HCT116 (cell line): ENCODE data around the gene H6PD.

Experiments
- CTCF ChIP-seq, 3 experiments: fragments of 200-600 bp in 1 of 3; sonication (generic) in 1 of 3; IDR thresholded peaks in 2 of 3; conservative IDR thresholded peaks in 1 of 3; 2 replicates each; pipeline ENCODE4 v1.5.1; 2012 to 2017; ENCODE audit warnings: low read depth in 2 of 3, low read length in 2 of 3, antibody characterized with exemption in 1 of 3, borderline replicate concordance in 1 of 3, control low read depth in 1 of 3, mild to moderate bottlenecking in 1 of 3, mixed read lengths in 1 of 3, mixed run types in 1 of 3, moderate library complexity in 1 of 3; ENCODE audit not compliant: insufficient read depth in 1 of 3
- POLR2AphosphoS5 ChIP-seq: IDR thresholded peaks from 2 replicates; pipeline ENCODE4 v1.6.1; 2011; ENCODE audit warnings: mild to moderate bottlenecking, low read depth, low read length, moderate library complexity
- SP1 ChIP-seq: IDR thresholded peaks from 2 replicates; pipeline ENCODE4 v1.6.1; 2012; ENCODE audit warnings: low read depth

GRCh38 chr1:9292361-9293240 is 58.0 kb downstream of the H6PD start, which contains the start of gene SPSB1:
- peak; percentile 96 for TF ChIP-seq POLR2AphosphoS5
- no peak for TF ChIP-seq CTCF (IDR thresholded peaks at IDR 0.05 in 2 of 3, conservative IDR thresholded peaks at IDR 0.05 in 1 of 3; ENCODE audit: borderline replicate concordance in 1 of 3, insufficient read depth in 1 of 3, low read depth in 2 of 3, low read length in 2 of 3)
- no peak for TF ChIP-seq SP1
